ENCODE data around the gene TRANK1. TPM values are rescaled to one million over a fixed set of nuclear protein-coding genes. Genes with fewer than 3 reads are reported as not detected.
"Not testable (repeated sequence)": the region's sequence is repeated elsewhere in the genome, so short reads cannot be mapped to it uniquely, and the experiment has no call there.

Gene TRANK1
- total RNA-seq, 5 donors from 2014 or later (not counting 1 experiment from before 2014, with no cell fraction given), result 96.0 to 160 (median 127) TPM

- Histone ChIP-seq H3K36me3 (ENCODE audit: control insufficient read depth in 2 of 2, extremely low read depth in 1 of 2, insufficient read depth in 1 of 2, low read length in 1 of 2) (peaks cover 10 to 88% of the 10 kb centered on the region in 2 donors), H3K4me1 (ENCODE audit: control insufficient read depth in 1 of 2, extremely low read depth in 1 of 2, insufficient read depth in 2 of 2, low read length in 2 of 2) (peaks cover 11 to 24% of the 10 kb centered on the region in 2 experiments), H3K27me3 (replicated peaks in 1 of 2; ENCODE audit: control insufficient read depth in 2 of 2, extremely low read depth in 1 of 2, insufficient read depth in 2 of 2, low read length in 1 of 2) (no peaks in the 10 kb centered on the region), H3K9me3 (no peaks in the 10 kb centered on the region), H3K27ac (ENCODE audit: low read length) (no peak overlapping the region), H3K4me3 (ENCODE audit: control insufficient read depth in 1 of 2, extremely low read depth in 1 of 2, low read length in 1 of 2) (no peak overlapping the region)
- Mint-ChIP-seq H3K36me3 (peaks cover 84% of the 10 kb centered on the region), H3K27me3 (no peaks in the 10 kb centered on the region), H3K9me3 (no peaks in the 10 kb centered on the region), H3K4me1 (peaks cover 39 to 52% (median 43%) of the 10 kb centered on the region in 3 donors), H3K4me3 (no peak overlapping the region), H3K27ac (peak overlapping the region; percentile 22 to 74)
- DNase-seq (no peak), ATAC-seq (replicated peaks in 1 of 4) (no peak)
- ChIA-PET POLR2A (interaction anchor here (0.9 to 1.6 kb wide), 2 partner anchors 14 kb away, joined by 3 read pairs; no protein-coding TSS in a partner anchor), CTCF (no interaction called here)
These were observed 54.6 kb downstream of the TRANK1 start for GRCh38 chr3:36890261-36890660.

GRCh38 chr3:36881735-36882134 is 63.1 kb downstream of the TRANK1 start:
- Mint-ChIP-seq H3K27ac (peak overlapping the region; percentile 47 to 58), H3K4me1 (peaks cover 45 to 51% (median 50%) of the 10 kb centered on the region in 3 donors), H3K27me3 (no peaks in the 10 kb centered on the region), H3K36me3 (peaks cover 45% of the 10 kb centered on the region), H3K4me3 (no peak overlapping the region), H3K9me3 (no peaks in the 10 kb centered on the region)
- no peak overlapping the region for H3K4me3 ChIP-seq (ENCODE audit: control insufficient read depth in 1 of 2, extremely low read depth in 1 of 2, low read length in 1 of 2)
- no peak for ATAC-seq (replicated peaks in 1 of 4)
- H3K27me3 ChIP-seq (replicated peaks in 1 of 2; ENCODE audit: control insufficient read depth in 2 of 2, extremely low read depth in 1 of 2, insufficient read depth in 2 of 2, low read length in 1 of 2), result no peaks in the 10 kb centered on the region
- POLR2A ChIA-PET, result no interaction called here
- CTCF ChIA-PET, result no interaction called here
- peaks cover 7 to 14% of the 10 kb centered on the region in 2 experiments for H3K4me1 ChIP-seq (ENCODE audit: control insufficient read depth in 1 of 2, extremely low read depth in 1 of 2, insufficient read depth in 2 of 2, low read length in 2 of 2)
- no CpG with 5 or more reads among the region's 4 CpGs for WGBS (ENCODE audit: insufficient coverage)
- peaks cover 2 to 39% of the 10 kb centered on the region in 2 donors for H3K36me3 ChIP-seq (ENCODE audit: control insufficient read depth in 2 of 2, extremely low read depth in 1 of 2, insufficient read depth in 1 of 2, low read length in 1 of 2)
- H3K9me3 ChIP-seq, result no peaks in the 10 kb centered on the region
- no peak for DNase-seq
- no peak overlapping the region for H3K27ac ChIP-seq (ENCODE audit: low read length)

DNA sequence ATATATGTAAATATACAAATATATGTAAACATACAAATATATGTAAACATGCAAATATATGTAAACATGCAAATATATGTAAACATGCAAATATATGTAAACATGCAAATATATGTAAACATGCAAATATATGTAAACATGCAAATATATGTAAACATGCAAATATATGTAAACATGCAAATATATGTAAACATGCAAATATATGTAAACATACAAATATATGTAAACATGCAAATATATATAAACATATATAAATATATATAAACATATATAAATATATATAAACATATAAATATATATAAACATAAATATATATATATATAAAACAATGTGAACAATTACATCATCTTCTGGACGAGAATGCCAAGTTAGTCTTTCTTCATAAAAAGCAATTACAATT is 65.0 kb downstream of the TRANK1 start:
- no CpG with 5 or more reads among the region's 1 CpG for WGBS (ENCODE audit: insufficient coverage)
- CTCF ChIA-PET, result not testable (repeated sequence)
- peaks cover 0 to 27% of the 10 kb centered on the region in 2 donors for H3K36me3 ChIP-seq (ENCODE audit: control insufficient read depth in 2 of 2, extremely low read depth in 1 of 2, insufficient read depth in 1 of 2, low read length in 1 of 2)

DNA sequence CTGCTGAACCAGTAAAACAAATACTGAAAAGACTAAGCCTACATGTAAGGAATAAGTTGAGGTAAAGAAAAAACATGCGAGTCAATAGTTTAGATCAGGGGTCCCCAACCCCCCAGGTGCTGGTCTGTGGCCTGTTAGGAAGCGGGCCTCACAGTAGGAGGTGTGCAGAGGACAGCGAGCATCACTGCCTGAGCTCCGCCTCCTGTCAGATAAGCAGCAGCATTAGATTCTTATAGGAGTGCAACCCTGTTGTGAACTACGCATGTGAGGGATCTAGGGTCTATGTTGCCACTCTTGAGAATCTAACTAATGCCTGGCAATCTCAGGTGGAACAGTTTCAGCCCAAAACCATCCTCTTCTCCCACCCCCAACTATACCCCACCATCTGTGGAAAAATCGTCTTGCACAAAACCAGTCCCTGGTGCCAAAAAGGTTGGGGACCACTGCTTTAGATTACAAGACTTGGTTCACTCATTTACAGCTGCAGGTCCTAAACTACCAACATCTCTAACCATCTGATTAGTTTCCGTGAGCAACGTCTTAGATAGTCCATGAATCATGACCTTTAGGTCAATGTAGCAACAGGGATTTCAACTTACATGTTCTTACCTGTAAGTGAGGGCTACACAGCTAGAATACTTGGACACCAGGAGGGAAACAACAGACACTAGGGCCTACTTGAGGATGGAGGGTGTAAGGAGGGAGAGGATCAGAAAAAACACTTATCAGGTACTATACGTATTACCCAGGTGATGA is 66.7 kb downstream of the TRANK1 start:
- H3K36me3 ChIP-seq (ENCODE audit: control insufficient read depth in 2 of 2, extremely low read depth in 1 of 2, insufficient read depth in 1 of 2, low read length in 1 of 2), result peaks cover 0 to 20% of the 10 kb centered on the region in 2 donors
- WGBS (ENCODE audit: insufficient coverage), result 80% methylated on average over 3 of the region's 9 CpGs
- Mint-ChIP-seq H3K27ac (peak overlapping the region; percentile 94), H3K9me3 (no peaks in the 10 kb centered on the region), H3K4me1 (peaks cover 63 to 66% (median 66%) of the 10 kb centered on the region in 3 donors), H3K36me3 (peaks cover 31% of the 10 kb centered on the region), H3K27me3 (no peaks in the 10 kb centered on the region), H3K4me3 (peak overlapping the region in 1 of 3 donors; percentile 34)
- H3K27ac ChIP-seq (ENCODE audit: low read length), result peak overlapping the region; percentile 89
- H3K9me3 ChIP-seq, result no peaks in the 10 kb centered on the region
- no peaks in the 10 kb centered on the region for H3K27me3 ChIP-seq (replicated peaks in 1 of 2; ENCODE audit: control insufficient read depth in 2 of 2, extremely low read depth in 1 of 2, insufficient read depth in 2 of 2, low read length in 1 of 2)
- no peak for ATAC-seq (replicated peaks in 1 of 4)
- ChIA-PET CTCF (no interaction called here), POLR2A (interaction anchor here in 1 of 2 donors (0.5 kb wide), 1 partner anchor 14 kb away, joined by 4 read pairs; no protein-coding TSS in a partner anchor)
- H3K4me3 ChIP-seq (ENCODE audit: control insufficient read depth in 1 of 2, extremely low read depth in 1 of 2, low read length in 1 of 2), result no peak overlapping the region
- DNase-seq, result no peak
- peaks cover 23 to 30% of the 10 kb centered on the region in 2 experiments for H3K4me1 ChIP-seq (ENCODE audit: control insufficient read depth in 1 of 2, extremely low read depth in 1 of 2, insufficient read depth in 2 of 2, low read length in 2 of 2)

More for the DNA sequence above, 65.0 kb downstream of the TRANK1 start:
- ATAC-seq (replicated peaks in 1 of 4); H3K27ac ChIP-seq (ENCODE audit: low read length); H3K4me3 ChIP-seq (ENCODE audit: control insufficient read depth in 1 of 2, extremely low read depth in 1 of 2, low read length in 1 of 2); H3K27me3 Mint-ChIP-seq; H3K4me3 Mint-ChIP-seq; H3K9me3 ChIP-seq; POLR2A ChIA-PET; H3K27ac Mint-ChIP-seq; H3K9me3 Mint-ChIP-seq; DNase-seq; H3K27me3 ChIP-seq (replicated peaks in 1 of 2; ENCODE audit: control insufficient read depth in 2 of 2, extremely low read depth in 1 of 2, insufficient read depth in 2 of 2, low read length in 1 of 2): not testable (repeated sequence)
- H3K4me1 Mint-ChIP-seq, result peaks cover 62 to 69% (median 63%) of the 10 kb centered on the region in 3 donors
- H3K4me1 ChIP-seq (ENCODE audit: control insufficient read depth in 1 of 2, extremely low read depth in 1 of 2, insufficient read depth in 2 of 2, low read length in 2 of 2), result peaks cover 20 to 23% of the 10 kb centered on the region in 2 experiments
- peaks cover 37% of the 10 kb centered on the region for H3K36me3 Mint-ChIP-seq

GRCh38 chr3:36876181-36876936 is 68.5 kb downstream of the TRANK1 start:
- H3K36me3 Mint-ChIP-seq, result peaks cover 31% of the 10 kb centered on the region
- WGBS (ENCODE audit: insufficient coverage), result 20% methylated on average over 7 of the region's 7 CpGs
- ChIA-PET POLR2A (interaction anchor here (0.6 to 1.7 kb wide), 7 partner anchors 13 to 117 kb away, joined by 3 to 18 read pairs (median 3); partner anchors contain the start of genes EPM2AIP1 (in 1 of the 2) and MLH1 (in 1 of the 2)), CTCF (interaction anchor here in 1 of 2 donors (0.6 to 2.4 kb wide), 9 partner anchors 8 to 1164 kb away, joined by 3 to 20 read pairs (median 4); partner anchors contain the start of genes EPM2AIP1 and MLH1)
- H3K9me3 Mint-ChIP-seq, result no peaks in the 10 kb centered on the region
- no peaks in the 10 kb centered on the region for H3K27me3 ChIP-seq (replicated peaks in 1 of 2; ENCODE audit: control insufficient read depth in 2 of 2, extremely low read depth in 1 of 2, insufficient read depth in 2 of 2, low read length in 1 of 2)
- ATAC-seq (replicated peaks in 1 of 4) (peak; percentile 86 to 92 (median 91)), DNase-seq (peak in 25 of 35 experiments; percentile 4 to 78 (median 17))
- peaks cover 23 to 30% of the 10 kb centered on the region in 2 experiments for H3K4me1 ChIP-seq (ENCODE audit: control insufficient read depth in 1 of 2, extremely low read depth in 1 of 2, insufficient read depth in 2 of 2, low read length in 2 of 2)
- peak overlapping the region; percentile 61 to 76 (median 66) for H3K4me3 Mint-ChIP-seq
- H3K9me3 ChIP-seq, result no peaks in the 10 kb centered on the region
- no peaks in the 10 kb centered on the region for H3K27me3 Mint-ChIP-seq
- peak overlapping the region; percentile 94 to 99 for H3K27ac Mint-ChIP-seq
- peaks cover 0 to 16% of the 10 kb centered on the region in 2 donors for H3K36me3 ChIP-seq (ENCODE audit: control insufficient read depth in 2 of 2, extremely low read depth in 1 of 2, insufficient read depth in 1 of 2, low read length in 1 of 2)
- peaks cover 55 to 65% (median 57%) of the 10 kb centered on the region in 3 donors for H3K4me1 Mint-ChIP-seq
- H3K4me3 ChIP-seq (ENCODE audit: control insufficient read depth in 1 of 2, extremely low read depth in 1 of 2, low read length in 1 of 2), result peak overlapping the region; percentile 18 to 23
- H3K27ac ChIP-seq (ENCODE audit: low read length), result peak overlapping the region; percentile 89

GRCh38 chr3:36875397-36875796 is 69.5 kb downstream of the TRANK1 start:
- H3K36me3 Mint-ChIP-seq, result peaks cover 31% of the 10 kb centered on the region
- ATAC-seq (replicated peaks in 1 of 4) (no peak), DNase-seq (no peak)
- ChIA-PET CTCF (interaction anchor here in 1 of 2 donors (0.6 to 2.4 kb wide), 3 partner anchors 83 to 223 kb away, joined by 3 to 20 read pairs (median 3); no protein-coding TSS in a partner anchor), POLR2A (interaction anchor here in 1 of 2 donors (0.6 kb wide), 1 partner anchor 60 kb away, joined by 14 read pairs; no protein-coding TSS in a partner anchor)
- Histone ChIP-seq H3K36me3 (ENCODE audit: control insufficient read depth in 2 of 2, extremely low read depth in 1 of 2, insufficient read depth in 1 of 2, low read length in 1 of 2) (peaks cover 0 to 20% of the 10 kb centered on the region in 2 donors), H3K27ac (ENCODE audit: low read length) (peak overlapping the region; percentile 89), H3K9me3 (no peaks in the 10 kb centered on the region), H3K27me3 (replicated peaks in 1 of 2; ENCODE audit: control insufficient read depth in 2 of 2, extremely low read depth in 1 of 2, insufficient read depth in 2 of 2, low read length in 1 of 2) (no peaks in the 10 kb centered on the region), H3K4me1 (ENCODE audit: control insufficient read depth in 1 of 2, extremely low read depth in 1 of 2, insufficient read depth in 2 of 2, low read length in 2 of 2) (peaks cover 23 to 30% of the 10 kb centered on the region in 2 experiments), H3K4me3 (ENCODE audit: control insufficient read depth in 1 of 2, extremely low read depth in 1 of 2, low read length in 1 of 2) (no peak overlapping the region)
- H3K27ac Mint-ChIP-seq, result peak overlapping the region; percentile 94 to 99
- peak overlapping the region in 1 of 3 donors; percentile 66 for H3K4me3 Mint-ChIP-seq
- H3K27me3 Mint-ChIP-seq, result no peaks in the 10 kb centered on the region
- peaks cover 50 to 65% (median 55%) of the 10 kb centered on the region in 3 donors for H3K4me1 Mint-ChIP-seq
- no peaks in the 10 kb centered on the region for H3K9me3 Mint-ChIP-seq
- WGBS (ENCODE audit: insufficient coverage), result 100% methylated on average over 1 of the region's 3 CpGs

All from T-cell (primary cell).